ENCODE results near the gene LRCH3.
A peak's percentile ranks its signal among the peaks of the same experiment; 100 is the strongest.

The LRCH3 gene

DNA sequence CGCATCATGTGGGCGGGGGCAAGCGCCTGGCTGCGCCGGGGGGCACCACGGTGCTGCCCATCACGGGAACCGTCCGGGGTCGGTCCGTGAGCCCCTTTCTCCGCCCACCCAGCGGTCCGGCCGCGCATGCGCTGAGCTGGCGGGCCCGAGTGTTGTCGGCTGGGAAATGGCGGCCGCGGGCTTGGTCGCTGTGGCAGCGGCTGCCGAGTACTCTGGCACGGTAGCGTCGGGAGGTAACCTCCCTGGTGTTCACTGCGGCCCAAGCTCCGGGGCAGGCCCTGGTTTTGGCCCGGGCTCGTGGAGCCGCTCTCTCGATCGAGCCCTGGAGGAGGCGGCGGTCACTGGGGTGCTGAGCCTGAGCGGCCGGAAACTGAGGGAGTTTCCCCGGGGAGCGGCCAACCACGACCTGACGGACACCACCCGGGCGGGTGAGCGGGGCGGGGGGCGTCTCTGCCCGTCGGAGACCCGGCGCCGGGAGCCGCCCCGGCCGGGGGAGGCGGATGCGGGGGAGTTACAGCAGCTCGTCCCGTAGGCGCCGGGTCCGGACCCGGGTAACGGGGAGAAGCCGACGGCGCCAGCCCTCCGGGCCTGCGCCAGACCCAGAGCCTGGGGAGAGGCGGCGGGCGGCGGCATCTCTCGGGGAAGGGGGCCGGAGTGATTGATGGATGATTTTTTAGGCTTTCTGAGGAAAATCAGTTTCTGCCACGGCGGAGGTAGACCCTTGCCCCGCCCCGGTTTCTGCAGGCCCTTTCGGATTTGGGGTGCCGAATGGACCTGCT lies at the start of gene LRCH3:
TSS of gene LRCH3 (plus strand) at position 142 of the 779 bp plus-strand sequence. CDS start at position 167, 25 bp downstream.
- peak; percentile 87 to 93 (median 87) for DNase-seq

DNA sequence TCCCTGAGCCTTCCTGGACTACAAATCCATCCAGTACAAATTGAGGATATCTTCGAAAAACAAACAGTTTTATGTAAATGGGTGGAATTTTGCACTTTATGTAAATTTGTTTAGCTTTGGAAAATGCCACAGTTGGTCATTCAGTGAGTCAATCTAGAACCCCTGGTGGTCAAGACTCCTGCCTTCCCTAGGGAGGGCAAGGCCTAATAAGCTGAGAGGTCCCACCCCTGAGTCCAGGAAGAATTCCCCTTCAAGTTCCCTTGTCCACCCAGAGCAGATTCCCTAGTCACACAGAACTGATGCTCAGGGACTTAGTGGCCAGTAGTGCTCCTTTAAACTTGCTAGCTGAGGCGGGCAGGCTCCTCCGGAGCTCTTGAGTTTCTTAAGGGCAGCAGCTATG lies 48.3 kb upstream of the LRCH3 start:
- DNase-seq, result peak in 2 of 3 donors; percentile 54 to 61

DNA sequence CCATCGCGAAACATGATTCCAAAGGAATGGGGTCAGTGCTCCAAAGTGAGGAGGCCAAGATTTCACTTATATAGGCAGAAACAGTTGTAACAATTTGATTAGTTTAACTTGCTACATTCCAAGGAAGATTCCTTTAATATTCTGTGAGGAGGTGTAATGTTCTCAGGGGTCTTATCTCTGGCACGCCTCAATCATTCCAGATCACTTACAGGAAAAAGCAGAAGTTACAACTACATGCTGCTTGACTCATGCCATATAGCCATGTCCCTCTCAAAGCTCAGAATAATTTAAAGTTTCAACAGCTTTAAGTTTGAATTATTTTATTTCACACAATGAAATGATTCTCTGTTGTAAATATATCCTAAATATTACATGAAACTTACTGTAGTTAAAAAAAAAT lies 44.8 kb upstream of the LRCH3 start:
- DNase-seq, result peak; percentile 21 to 43 (median 43)

DNA sequence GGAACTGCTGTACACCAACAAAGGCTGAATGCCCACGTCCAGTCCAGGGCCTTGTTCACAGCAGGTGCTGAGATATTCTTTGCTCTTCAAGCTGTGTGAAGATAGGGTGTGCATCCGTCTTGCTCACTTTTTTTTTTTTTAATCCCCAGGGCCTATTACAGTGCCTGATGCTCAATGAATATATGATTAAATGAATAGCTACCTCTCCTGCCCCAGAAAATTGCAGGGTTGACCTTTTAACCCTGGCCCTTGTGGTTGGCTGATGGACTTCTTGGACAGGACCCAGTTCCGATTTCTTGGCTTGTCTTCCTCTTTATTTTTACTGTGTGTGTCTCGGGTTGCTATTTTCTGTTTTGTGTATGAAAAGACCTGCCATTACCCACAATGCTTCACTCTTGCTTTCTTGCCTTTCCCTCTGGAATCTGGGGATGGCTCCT lies 44.2 kb upstream of the LRCH3 start:
- DNase-seq, result peak; percentile 65 to 74 (median 68)

DNA sequence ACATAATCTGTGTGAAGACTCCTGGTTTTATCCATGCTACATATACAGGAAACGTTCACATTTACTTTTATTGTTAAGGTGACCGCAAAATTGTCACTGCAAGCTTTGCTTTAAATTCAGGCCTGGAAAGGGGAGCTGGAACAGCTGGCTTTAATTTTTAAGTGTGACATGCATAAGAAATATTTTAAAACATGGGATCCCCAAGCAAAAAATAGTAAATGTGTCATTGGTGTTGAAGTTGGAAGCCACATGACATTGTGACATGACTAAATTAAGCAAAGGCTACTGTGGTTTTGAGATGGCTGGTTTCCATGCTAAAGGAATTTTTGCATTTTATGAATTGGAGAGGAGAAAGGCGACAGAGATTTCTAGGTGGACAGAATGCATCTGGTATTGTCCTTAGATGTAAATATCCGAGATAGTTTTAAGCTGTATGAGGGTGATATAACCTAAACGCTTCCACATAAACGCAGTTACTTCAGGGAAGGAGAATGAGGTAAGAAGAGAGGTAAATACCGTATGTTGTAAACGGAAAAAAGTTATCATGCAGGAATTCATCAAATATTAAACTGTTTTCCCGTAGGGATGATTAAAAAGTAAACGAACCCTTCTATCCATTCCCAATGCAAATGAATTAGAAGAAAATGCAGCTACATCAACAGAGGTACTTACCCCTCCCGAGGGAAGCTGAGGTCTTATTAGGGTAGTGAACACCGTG lies 42.3 kb upstream of the LRCH3 start:
- peak; percentile 42 to 78 (median 73) for DNase-seq

DNA sequence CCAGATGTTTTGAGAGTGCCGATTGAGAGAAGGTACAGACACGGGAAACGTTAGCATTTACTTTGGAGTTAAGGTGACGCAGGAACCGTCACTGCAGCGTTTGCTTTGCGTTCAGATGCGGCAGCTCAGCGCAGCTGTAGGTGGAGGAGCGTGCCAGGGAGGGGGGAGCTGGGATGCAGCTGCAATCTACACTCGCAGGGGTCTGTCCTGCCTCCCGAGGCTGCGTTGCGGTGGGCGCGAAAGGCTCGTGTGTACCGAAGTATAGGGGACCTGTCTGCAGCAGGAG lies 41.8 kb upstream of the LRCH3 start:
- peak in 2 of 3 donors; percentile 11 to 41 for DNase-seq

DNA sequence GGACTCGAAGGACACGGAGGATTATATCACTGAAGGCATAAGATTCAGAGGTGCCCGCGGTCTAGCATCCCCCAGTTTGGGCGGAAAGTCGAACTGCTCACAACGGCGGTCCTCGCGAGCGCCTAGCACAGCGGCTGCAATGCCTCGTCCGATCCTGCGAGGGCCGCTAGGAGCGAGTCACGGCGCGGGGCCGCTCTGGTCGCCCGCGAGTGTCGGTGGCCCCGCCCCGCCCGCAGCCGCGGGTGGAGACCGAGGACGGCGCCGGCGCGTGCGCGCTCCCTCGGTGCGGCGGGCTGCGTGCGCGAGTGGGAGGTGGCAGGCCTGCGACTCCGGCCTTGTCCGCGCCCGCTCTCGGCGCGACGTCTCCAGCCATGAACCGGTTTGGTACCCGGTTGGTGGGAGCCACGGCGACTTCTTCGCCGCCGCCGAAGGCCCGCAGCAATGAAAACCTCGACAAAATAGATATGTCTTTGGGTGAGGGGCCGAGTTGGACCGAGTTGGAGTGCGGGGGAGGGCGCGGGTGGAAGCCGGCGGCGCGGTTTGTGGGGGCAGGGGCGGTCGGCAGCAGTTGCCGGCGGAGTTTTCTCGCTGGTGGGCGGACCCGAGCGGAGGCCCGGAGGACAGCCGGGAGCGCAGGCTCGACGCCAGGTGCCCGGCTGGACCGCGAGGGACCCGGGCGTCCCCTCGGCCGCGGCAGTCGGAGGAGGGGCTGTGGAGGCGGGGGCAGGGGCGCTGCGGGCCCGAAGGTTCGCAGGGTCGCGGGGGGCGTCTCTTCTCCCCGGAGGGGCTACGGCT lies 41.3 kb upstream of the LRCH3 start, which contains the start of gene FYTTD1:
TSS of gene FYTTD1 (plus strand) at position 283 of the 795 bp plus-strand sequence. CDS start at position 372, 89 bp downstream.
- DNase-seq, result peak; percentile 94 to 98 (median 97)

DNA sequence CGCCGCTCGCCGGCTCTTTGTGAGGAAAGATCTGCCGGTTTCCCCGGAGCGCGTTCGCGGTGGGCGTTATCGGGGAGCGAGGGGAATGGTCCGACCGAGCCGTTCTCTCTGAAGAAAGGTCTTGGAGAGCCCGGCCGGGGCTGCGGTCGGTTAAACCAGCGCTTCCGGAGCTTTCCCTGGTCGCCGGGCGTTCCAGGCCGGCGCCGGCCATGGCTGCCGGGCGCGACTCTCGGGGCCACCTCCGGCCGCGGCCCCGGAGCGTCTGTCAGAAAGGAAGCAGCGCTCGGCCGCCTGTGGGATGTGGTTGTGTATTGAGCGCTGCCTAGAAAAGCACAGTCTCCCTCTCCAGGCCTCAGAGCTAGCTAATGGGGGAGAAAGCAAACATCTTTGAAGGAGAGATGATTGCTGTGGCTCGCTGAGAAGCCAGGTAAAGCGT lies 40.6 kb upstream of the LRCH3 start:
- DNase-seq, result peak; percentile 82 to 91 (median 85)

DNA sequence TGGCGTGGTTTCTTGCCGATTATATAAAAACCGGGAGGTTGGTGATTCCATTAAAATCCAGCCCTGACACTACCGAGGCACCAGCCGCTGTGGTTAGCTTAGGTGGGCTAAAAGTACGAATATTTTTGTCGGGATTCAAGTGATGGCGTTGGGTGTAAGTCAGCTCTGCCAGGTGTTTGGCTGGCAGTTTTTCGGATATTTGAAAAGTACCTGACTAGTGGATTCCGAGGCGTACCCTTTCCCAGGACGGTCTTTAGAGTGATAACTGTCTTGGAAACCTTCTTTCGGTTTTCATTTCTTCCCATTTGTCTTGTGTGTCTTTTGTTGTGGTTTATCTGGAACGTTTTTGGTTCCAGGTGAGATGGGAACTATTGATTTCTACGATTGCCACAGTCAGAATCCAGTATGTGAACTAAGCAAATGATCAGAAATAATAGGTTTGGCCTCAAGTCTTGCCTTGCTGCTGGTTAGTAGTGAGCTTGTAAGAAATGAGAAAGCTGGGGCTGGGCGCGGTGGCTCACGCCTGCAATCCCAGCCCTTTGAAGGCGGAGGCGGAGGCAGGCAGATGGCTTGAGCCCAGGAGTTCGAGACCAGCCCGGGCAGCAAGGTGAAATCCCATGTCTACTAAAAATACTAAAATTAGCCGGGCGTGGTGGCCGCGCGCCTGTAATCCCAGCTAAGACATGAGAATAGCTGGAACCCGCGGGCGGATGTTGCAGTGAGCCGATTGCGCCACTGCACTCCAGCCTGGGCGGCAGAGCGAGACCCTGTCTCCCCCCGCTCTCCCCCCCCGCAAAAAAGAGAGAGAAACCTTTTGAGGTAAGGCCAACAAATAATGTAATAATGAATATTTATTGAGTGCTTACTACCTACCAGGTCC lies 40.0 kb upstream of the LRCH3 start:
- DNase-seq, result peak; percentile 63 to 75 (median 64)

DNA sequence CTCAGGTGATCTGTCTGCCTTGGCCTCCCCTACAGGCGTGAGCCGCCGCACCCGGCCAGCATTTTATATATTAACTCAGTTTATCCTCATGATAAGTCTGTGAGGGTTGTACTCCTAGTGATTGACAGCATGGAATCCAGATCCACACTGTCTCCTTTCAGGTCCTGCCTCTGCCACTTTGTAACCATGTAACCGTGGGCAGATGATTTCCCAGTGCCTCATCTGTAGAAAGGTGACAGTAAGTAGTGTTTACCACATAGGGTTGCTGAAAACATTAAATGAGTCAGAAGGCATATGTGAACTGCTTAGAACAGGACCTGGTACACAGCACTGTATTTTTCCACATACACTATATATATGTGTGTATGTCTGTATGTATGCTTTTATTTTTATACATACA lies 38.9 kb upstream of the LRCH3 start:
- peak; percentile 18 to 37 (median 20) for DNase-seq

DNA sequence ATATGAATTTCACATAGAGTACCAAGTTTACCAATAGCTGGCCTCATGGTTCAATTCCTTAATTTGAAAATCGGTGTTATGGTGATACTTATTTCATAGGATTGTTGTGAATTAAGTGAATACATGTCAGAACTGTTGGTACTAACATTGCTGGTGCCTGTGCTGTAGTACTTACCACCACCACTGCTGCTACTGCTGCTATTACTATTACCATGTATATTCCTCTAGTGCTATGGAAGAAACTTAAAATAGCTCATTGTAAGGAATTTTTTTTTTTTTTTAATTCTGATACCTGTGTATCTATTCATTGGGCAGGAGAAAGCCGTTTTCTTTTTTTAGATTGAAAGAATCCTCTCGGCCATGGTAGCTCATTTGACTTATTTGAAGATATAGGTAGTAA lies 37.8 kb upstream of the LRCH3 start:
- DNase-seq, result peak in 1 of 3 donors; percentile 22

DNA sequence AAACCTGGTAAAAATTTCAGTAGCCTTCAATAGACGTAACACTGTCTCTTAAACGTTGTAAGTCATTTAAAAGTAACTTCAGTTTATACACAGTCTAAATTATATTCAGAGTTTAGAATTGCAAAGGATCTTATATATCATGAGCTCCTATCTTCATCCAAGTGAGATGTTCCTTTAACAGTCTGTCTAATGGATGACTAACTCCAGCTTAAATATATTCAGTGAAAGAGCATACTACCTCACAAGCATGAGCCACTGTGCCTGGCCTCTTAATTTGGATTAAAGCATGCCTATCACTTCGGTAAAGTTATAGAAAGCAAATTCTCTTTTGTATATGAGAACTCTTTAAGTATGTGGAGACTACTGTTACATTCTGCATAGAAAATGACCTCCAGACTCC lies 34.4 kb upstream of the LRCH3 start:
- no peak for DNase-seq

DNA sequence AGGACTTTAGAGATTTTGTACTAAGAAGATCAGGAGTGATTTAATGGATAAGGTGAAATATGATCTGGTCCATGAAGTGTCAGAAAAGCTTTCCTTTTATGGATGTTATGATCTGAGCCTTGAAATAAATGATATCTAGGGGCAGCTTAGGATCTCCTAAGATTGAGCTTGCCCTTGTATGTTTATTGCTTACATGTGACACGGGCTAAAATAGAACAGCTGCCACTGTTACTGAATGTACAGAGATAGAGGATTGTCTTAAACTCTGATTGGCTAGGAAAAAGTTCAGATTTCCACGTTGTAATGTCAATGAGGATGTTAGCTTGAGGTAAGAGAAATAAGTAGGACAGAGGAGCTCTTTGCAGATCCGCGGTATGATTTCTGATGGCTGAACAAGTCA lies 32.5 kb upstream of the LRCH3 start:
- DNase-seq, result no peak

DNA sequence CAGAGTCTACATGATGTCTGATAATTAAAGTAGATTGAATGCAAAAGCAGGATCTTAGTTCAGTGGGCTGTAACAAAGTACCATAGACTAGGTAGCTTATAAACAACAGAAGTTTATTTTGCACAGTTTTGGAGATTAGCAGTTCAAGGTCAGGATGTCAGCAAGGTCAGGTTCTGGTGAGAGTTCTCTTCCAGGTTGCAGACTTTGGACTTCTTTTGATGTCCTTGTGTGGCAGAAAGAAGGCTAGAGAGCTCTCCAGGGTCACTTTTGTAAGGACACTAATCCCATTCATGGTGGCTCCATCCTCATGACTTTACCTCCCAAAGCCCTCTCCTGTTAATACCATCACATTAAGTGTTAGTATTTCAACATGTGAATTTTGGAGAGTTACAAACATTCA lies 29.3 kb upstream of the LRCH3 start:
- DNase-seq, result no peak

DNA sequence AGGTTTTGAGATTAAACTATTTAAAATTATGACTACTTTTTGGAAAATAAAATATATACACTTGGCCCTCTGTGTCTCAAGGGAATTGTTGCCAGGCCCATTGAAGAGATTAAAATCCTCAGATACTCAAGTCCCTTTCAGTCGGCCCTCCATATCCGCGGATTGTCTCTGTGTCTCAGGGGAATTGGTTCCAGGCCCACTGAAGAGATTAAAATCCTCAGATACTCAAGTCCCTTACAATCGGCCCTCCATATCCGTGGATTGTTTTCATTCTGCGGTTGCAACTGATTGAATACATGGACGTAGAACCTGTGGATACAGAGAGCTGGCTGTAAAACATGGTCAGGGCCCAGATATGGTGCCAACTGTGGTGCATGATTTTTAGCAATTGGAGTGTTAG lies 15.7 kb upstream of the LRCH3 start:
- DNase-seq, result no peak

DNA sequence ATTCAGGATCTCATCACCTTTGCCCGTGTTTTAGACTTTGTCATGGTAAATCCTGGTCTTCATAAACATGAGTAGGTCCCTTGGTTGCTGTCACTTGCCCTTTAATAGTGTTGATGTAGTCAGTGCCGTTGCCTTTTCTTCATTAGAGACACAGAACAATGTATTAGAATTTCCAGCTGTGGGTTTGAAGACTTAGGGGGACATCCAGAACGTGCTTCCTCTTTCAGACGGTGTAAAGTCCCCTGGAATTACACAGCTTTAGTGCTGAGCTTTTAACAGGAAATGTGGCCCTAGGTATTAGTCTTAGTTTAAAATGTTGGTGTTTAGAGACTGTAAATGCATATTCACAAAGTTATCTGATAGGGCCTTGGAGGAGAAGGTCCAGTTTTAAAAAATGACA lies 8.8 kb upstream of the LRCH3 start:
- peak; percentile 62 to 83 (median 78) for DNase-seq

DNA sequence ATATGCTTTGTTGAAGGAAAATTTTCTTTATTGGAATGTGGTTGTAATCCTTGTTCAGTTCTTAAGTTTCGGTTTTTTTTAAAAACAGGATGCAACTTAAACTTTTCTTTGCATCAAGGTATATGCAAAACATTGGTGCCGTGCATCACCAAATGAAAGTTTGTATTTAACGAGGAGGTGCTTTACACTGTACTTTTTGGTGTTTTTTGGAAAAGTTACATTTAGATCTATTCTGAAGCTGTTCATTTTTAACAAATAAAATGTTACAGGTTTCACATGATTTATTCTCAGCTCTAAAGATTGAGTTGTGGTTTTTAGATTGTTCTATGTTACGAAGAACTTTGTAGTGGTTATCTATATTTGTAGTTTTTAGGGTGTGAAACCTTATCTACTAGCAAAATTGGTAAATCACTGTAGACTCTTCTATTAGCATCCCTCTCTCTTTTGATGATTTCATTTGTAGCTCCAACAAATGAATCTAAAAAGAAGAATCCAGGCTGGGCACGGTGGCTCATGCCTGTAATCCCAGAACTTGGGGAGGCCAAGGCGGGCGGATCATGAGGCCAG lies 7.0 kb upstream of the LRCH3 start:
- DNase-seq, result no peak

DNA sequence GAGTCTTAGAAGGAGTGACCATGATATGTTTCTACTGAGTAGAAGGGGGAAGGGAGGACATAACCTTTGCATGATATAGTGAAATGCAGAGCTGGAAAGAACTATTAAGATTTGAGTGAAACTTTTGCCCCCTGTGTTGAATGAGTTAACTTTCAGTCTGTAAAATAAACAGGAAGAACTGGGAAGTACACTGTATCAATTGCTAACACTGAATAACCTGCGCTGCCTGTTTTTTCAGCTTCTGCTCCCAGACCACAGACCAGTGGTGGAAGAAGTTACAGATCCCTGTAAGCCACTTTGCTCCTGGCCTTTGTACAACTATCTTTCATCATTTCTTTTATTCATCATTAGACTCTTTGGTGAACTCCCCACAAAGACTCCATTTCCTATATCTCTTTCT lies 3.6 kb upstream of the LRCH3 start:
- no peak for DNase-seq

DNA sequence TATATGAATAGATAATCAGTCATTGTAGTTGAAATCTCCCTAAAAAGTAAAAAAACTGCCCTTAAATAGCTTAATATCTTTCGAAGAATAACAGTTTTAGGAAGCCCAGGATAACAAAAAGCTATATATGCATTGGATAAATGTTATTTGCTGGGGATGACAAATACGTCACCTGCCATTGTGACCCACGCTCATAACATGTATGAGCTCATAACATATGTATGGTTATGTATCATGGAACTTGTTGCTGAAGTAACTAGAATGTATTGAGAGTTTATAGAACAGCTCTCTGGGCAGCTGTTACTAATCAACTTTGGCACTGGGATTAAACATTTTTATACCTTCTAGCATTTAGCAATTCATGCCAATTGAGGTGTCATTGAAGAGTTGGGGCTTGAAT lies 1.7 kb upstream of the LRCH3 start:
- DNase-seq, result no peak

DNA sequence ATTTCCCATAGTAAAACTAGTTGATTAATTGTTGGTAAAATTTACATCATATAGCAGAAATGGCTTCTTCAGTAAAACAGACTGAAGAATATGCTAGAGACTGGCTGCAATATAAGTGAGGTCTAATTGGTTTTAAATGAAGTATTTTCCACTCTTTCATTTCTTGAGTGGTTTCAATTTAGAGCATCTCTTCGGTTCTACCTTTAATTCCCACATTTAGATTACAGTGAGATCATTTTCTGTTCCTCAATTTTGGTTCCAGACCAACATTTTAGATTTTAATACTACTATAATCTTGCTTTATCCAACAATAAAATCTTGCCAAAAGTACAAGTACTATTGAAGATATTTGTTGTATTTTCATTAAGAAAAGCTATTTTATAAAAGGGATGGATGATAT lies 1.0 kb upstream of the LRCH3 start:
- DNase-seq, result no peak

DNA sequence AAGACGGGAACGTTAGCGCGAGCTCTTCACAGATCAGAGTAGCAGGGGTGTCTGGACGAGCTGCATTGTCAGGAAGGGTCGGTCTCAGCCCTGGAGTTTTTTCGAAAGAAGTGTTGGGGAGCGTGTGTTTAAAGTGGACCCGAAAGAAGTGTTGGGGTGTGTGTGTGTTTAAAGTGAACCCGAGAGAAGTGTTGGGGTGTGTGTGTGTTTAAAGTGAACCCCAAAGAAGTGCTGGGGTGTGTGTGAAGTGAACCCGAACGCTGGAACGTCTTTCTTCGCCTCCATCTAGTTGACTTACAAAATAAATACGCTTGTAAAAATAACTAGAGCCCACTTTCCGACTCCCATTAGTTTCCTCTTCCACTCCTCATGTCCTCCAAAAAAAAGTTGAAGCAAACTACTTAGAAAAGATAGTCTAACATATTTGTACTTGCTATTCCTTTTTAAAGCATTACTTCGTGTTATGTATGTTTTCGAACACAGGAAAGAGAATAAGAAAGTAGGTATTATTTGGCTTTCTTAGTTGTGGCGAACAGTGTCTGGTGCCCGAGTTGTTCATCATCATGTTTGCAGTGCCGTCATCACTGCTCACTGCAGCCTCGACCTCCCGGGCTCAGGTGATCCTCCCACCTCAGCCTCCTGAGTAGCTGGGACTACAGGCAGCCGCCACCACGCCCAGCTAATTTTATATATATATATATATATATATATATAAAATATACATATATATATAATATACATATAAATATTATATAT lies 1.0 kb downstream of the LRCH3 start:
- DNase-seq, result peak in 1 of 3 donors; percentile 14

Measured in suppressor macrophage treated with lipopolysaccharide for 1 hour (primary cell).